Natural killer cell (primary cell): ENCODE results near the gene AOAH. TPM values are rescaled to one million over a fixed set of nuclear protein-coding genes. Genes with fewer than 3 reads are reported as not detected.

Source experiments
- ATAC-seq, 3 donors: fragments of 150-1000 bp in 2 of 3; fragments of 200-7000 bp in 1 of 3; cut with Tn5 transposase; 1 replicate in 1 of 3; 2 replicates in 2 of 3; pipeline ENCODE4 v1.10.0; 2021; ENCODE audit warnings: mild to moderate bottlenecking in 2 of 3, moderate library complexity in 2 of 3
- DNase-seq, 2 donors: peaks; one replicate each; pipeline versions ENCODE4 v3.0.0 to v3.0.0-alpha.2; 2013 to 2021; ENCODE audit warnings: mixed read lengths in 1 of 2
- H3K27ac ChIP-seq: one replicate; pipeline ENCODE4 v1.5.1; 2013; ENCODE audit warnings: mild to moderate bottlenecking, low read length
- H3K27me3 ChIP-seq: one replicate; pipeline ENCODE4 v1.6.1; 2013; ENCODE audit warnings: low read length; ENCODE audit not compliant: control insufficient read depth, insufficient read depth
- H3K36me3 ChIP-seq: one replicate; pipeline ENCODE4 v1.6.1; 2013; ENCODE audit warnings: low read length; ENCODE audit not compliant: control insufficient read depth, insufficient read depth
- H3K4me1 ChIP-seq: one replicate; pipeline ENCODE4 v1.6.1; 2013; ENCODE audit warnings: low read length; ENCODE audit not compliant: control insufficient read depth, insufficient read depth
- H3K4me3 ChIP-seq: one replicate; pipeline ENCODE4 v1.5.1; 2013; ENCODE audit warnings: low read length
- H3K9me3 ChIP-seq: one replicate; pipeline ENCODE4 v1.6.1; 2013; ENCODE audit warnings: low read length; ENCODE audit not compliant: control insufficient read depth, insufficient read depth
- H3K27ac Mint-ChIP-seq, 2 donors: one replicate each; pipeline ENCODE4 v1.8.0; 2022; ENCODE audit warnings: mild to moderate bottlenecking in 2 of 2, mixed read lengths in 2 of 2, moderate library complexity in 1 of 2
- H3K27me3 Mint-ChIP-seq, 2 donors: one replicate each; pipeline ENCODE4 v1.8.0; 2022; ENCODE audit warnings: low read depth in 2 of 2, mixed read lengths in 2 of 2
- H3K36me3 Mint-ChIP-seq: one replicate; pipeline ENCODE4 v1.8.0; 2022; ENCODE audit warnings: mixed read lengths
- H3K4me1 Mint-ChIP-seq, 2 donors: one replicate each; pipeline ENCODE4 v1.8.0; 2022; ENCODE audit warnings: mixed read lengths in 2 of 2
- H3K4me3 Mint-ChIP-seq: one replicate; pipeline ENCODE4 v1.8.0; 2022; ENCODE audit warnings: mild to moderate bottlenecking, moderate library complexity, mixed read lengths
- H3K9me3 Mint-ChIP-seq, 2 donors: one replicate each; pipeline ENCODE4 v1.8.0; 2022; ENCODE audit warnings: mixed read lengths in 2 of 2
- CTCF ChIP-seq: fragments of 200-600 bp; IDR thresholded peaks from one replicate; pipeline ENCODE4 v1.8.0; 2022; ENCODE audit warnings: antibody characterized with exemption
- whole genome bisulfite sequencing: methylation state at CpG from one replicate; pipeline ENCODE4 v1.1.7; 2013; ENCODE audit warnings: missing lambda C conversion rate; ENCODE audit not compliant: insufficient coverage; 5-methylcytosine and 5-hydroxymethylcytosine counted together
- intact Hi-C: fragments of 100-400 bp; cut with micrococcal nuclease; formaldehyde crosslinking; loops from one replicate; pipeline ENCODE4 v1.14.2; 2022
- total RNA-seq, 4 donors: library from RNA; stranded (reverse); fragments of 120-200 nt in 1 of 4; gene quantifications; one replicate each; pipeline versions ENCODE4 v1.2.3 to v1.2.4, GENCODE V29; 2013 to 2022

Gene AOAH
- total RNA-seq, 3 donors from 2014 or later (not counting 1 experiment from before 2014, with no cell fraction given) = 263 to 403 (median 312) TPM

- no peak for DNase-seq
- H3K4me1 Mint-ChIP-seq = peaks cover 59% of the 10 kb centered on the region in 2 donors
- peaks cover 74% of the 10 kb centered on the region for H3K36me3 ChIP-seq
- no peaks in the 10 kb centered on the region for H3K9me3 Mint-ChIP-seq
- WGBS = 90% methylated on average over 5 of the region's 5 CpGs
- no peak overlapping the region for H3K4me3 ChIP-seq
- no peak overlapping the region for H3K27ac ChIP-seq
- H3K27ac Mint-ChIP-seq = peak overlapping the region; percentile 50 to 62
- TF ChIP-seq CTCF = no peak
- no peak for ATAC-seq
- H3K4me3 Mint-ChIP-seq = no peak overlapping the region
- H3K27me3 ChIP-seq = no peaks in the 10 kb centered on the region
- intact Hi-C loops = no loop called here
- no peaks in the 10 kb centered on the region for H3K9me3 ChIP-seq
- H3K36me3 Mint-ChIP-seq = peaks cover 53% of the 10 kb centered on the region
- H3K4me1 ChIP-seq = peaks cover 18% of the 10 kb centered on the region
- H3K27me3 Mint-ChIP-seq = no peaks in the 10 kb centered on the region
Observed at GRCh38 chr7:36575832-36576231, 148.5 kb downstream of the AOAH start.

- WGBS = 99% methylated on average over 3 of the region's 3 CpGs
- Histone ChIP-seq H3K27me3 (no peaks in the 10 kb centered on the region), H3K4me3 (no peak overlapping the region), H3K27ac (no peak overlapping the region), H3K9me3 (no peaks in the 10 kb centered on the region), H3K4me1 (peaks cover 21% of the 10 kb centered on the region), H3K36me3 (peaks cover 62% of the 10 kb centered on the region)
- intact Hi-C loops = no loop called here
- Mint-ChIP-seq H3K9me3 (no peaks in the 10 kb centered on the region), H3K27ac (peak overlapping the region; percentile 85 to 86), H3K4me3 (no peak overlapping the region), H3K27me3 (no peaks in the 10 kb centered on the region), H3K36me3 (peaks cover 40% of the 10 kb centered on the region), H3K4me1 (peaks cover 53 to 60% of the 10 kb centered on the region in 2 donors)
- no peak for DNase-seq
- TF ChIP-seq CTCF = no peak
- no peak for ATAC-seq
Observed at GRCh38 chr7:36573066-36573465, 151.2 kb downstream of the AOAH start.

- peak overlapping the region; percentile 85 to 86 for H3K27ac Mint-ChIP-seq
- DNase-seq (no peak), ATAC-seq (peak in 2 of 3 donors; percentile 11 to 25)
- Histone ChIP-seq H3K4me3 (no peak overlapping the region), H3K27me3 (no peaks in the 10 kb centered on the region), H3K4me1 (peaks cover 21% of the 10 kb centered on the region), H3K36me3 (peaks cover 55% of the 10 kb centered on the region), H3K9me3 (no peaks in the 10 kb centered on the region), H3K27ac (peak overlapping the region; percentile 32)
- WGBS = 0% methylated on average over 1 of the region's 1 CpG
- intact Hi-C loops = no loop called here
- H3K9me3 Mint-ChIP-seq = no peaks in the 10 kb centered on the region
- H3K4me1 Mint-ChIP-seq = peaks cover 58 to 61% of the 10 kb centered on the region in 2 donors
- H3K4me3 Mint-ChIP-seq = peak overlapping the region; percentile 68
- no peaks in the 10 kb centered on the region for H3K27me3 Mint-ChIP-seq
- no peak for TF ChIP-seq CTCF
- peaks cover 29% of the 10 kb centered on the region for H3K36me3 Mint-ChIP-seq
Observed at GRCh38 chr7:36571190-36571560, 153.1 kb downstream of the AOAH start.

- Histone ChIP-seq H3K27me3 (no peaks in the 10 kb centered on the region), H3K4me3 (no peak overlapping the region), H3K4me1 (peaks cover 21% of the 10 kb centered on the region), H3K9me3 (no peaks in the 10 kb centered on the region), H3K27ac (peak overlapping the region; percentile 32), H3K36me3 (peaks cover 52% of the 10 kb centered on the region)
- Mint-ChIP-seq H3K36me3 (peaks cover 28% of the 10 kb centered on the region), H3K4me3 (peak overlapping the region; percentile 51), H3K27me3 (no peaks in the 10 kb centered on the region), H3K4me1 (peaks cover 63 to 66% of the 10 kb centered on the region in 2 donors), H3K27ac (peak overlapping the region; percentile 85 to 86), H3K9me3 (no peaks in the 10 kb centered on the region)
- DNase-seq = peak in 1 of 2 donors; percentile 13
- ATAC-seq = peak; percentile 64 to 69 (median 68)
- TF ChIP-seq CTCF = no peak
- intact Hi-C loops = no loop called here
- 39% methylated on average over 7 of the region's 11 CpGs for WGBS
Observed at GRCh38 chr7:36570528-36571189, 153.6 kb downstream of the AOAH start.
